Activated CD4-positive, alpha-beta T cell treated with anti-CD3 and anti-CD28 coated beads, Interleukin-2, amount 50 U/mL, for 1 hour (primary cell): ENCODE results near the gene DLG5.

Source experiments
- DNase-seq: peaks from one replicate; pipeline ENCODE4 v3.0.0-alpha.2; 2020

The DLG5 gene

DNA sequence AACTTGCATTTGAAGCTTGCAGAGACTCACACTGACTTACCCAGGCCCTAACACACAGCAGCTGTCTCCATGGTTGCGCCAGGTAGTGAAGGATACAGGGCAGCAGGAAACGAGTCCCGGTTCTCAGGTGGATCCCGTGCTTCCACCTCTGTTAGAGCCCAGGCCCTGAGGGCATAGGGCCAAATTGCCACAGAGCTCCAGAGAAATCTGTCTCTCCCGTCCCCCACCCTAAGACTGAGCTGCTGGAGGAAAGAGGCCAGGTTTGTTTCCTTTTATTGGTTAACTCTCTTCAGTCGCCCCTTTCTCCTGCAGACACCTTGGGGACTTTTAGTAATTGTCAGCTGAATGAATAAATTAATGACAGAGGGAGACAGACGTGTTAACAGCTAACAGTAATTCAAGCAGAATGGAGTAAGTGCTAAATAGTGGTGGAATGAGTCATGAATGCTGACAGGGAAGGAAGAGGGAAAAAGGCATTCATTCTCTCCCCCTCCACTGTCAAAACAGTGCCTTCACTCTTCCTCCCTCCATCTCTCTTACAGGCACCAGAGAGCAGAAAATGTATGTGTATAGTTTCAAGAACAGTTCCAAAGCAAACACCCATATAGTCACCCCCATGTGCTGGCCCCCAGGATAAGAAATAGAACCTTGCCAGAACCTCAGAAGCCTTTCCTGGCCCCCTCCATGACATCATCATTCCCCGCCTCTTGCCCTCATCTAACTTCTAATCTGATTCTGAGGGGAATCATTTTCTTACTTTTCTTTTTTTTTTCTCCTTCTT is 16.8 kb upstream of the DLG5 start:
- no peak for DNase-seq

DNA sequence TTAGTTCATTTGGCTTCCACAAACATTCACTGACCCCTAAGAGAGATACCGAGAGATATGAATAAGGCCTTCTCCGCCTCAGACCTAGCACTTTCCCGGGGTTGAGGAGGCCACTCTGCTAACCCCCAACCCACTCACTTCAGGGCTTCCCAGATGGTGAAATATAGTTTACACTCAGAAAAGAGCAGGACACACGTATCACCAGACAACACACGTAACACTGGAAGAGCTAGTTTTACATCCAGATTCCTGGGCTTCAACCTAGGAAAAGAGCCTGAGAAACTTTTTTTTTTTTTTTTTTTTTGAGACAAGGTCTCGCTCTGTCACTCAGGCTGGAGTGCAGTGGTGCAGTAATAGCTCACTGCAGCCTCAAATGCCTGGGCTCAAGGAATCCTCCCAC is 15.2 kb upstream of the DLG5 start:
- DNase-seq = no peak

DNA sequence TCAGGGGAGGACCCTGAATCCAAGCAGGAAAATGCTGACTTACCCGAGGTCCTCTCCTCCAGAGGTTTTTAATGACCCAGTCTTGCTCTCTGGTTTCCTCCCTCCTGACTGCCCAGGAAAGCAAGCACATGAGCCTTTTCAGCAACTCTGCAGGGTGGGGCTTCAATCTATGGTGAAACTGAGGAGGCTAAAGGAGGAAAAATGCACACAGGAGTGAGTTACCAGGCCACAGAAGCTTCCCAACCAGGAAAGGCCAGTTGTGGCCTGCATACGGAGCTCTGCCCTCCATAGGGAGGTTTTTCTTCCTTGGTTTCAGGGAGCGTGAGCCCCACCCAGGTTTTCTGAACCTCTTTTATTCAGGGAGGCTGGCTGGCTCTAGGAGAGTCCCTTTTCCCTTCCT is 14.1 kb upstream of the DLG5 start:
- DNase-seq = no peak

DNA sequence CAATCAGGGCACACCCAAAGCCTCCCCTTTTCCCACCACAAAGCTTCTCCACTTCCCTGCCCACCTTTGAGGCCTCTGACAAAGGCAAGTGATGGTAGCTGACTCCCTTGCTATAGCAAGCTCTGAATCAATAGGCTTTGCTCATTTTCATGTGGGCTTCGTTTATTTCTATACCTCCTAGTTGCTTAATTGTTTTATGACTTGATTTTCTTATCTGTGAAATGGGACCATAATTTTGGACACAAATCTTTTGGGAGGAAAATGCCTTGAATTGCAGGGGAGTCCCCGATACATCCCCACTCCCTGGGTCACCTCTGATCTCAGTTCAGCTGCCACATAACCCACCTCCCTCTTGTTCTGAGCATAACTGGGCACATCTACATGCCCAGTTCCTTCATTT is 13.7 kb upstream of the DLG5 start:
- no peak for DNase-seq

DNA sequence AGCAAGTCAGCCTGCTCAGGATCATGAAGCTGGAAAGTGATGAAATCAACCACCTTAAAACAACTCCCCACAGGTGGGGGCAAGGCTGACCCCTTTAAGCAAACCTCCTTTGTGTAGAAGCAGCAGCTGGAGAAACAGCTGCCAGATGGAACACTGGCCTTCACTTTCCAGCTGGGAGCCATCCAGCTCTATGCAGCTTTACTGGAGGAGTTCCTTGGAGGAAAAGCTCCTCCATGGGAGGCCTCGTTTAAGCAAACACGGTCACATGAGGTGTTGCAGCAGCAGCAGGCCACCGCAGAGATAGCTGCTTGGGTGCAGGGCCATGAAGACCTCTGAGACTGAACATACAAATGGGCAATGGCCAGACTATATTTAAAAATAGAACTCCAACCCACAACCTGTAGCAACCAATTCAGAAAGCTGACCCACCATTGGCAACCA is 13.0 kb upstream of the DLG5 start:
- no peak for DNase-seq

DNA sequence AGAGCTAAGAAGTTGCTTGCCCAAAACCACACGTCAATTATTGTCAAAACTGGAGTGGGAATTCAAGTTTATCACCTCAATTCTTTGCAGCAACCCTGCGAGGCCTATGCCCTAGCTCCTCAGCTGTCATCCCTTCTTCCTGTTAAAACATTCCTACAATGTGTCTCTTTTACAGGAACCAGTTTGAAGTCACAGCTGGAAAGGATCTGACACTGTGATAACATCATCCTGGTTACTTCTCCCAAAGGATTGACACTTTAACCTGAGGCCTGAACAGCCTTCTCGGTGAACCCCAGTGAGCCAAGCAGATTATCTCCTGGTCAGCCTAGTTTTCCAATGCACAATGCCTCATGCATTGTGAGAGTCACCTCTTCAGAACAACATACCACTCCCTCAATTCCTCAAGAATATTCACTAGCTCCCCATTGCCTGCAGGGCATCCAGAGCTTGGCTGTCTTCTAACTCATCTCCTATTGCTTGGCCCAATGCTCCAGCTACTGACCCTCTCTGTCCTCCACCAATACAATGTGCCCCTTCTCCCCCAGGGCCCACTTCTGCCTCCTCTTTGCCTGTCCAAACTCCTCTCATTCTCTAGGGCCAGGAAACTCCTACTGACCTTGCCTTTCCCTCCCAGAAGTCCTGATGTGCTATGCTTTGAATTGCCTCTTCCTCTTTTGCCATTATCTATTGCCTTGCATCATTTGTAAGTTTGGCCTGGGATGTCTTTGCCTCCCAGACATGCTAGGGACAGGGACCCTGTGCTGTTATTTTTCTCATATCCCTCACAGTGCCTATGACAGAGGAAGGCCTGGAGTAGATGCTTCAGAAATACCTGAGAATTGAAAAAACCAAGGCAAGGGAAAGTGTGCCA is 10.4 kb upstream of the DLG5 start:
- no peak for DNase-seq

DNA sequence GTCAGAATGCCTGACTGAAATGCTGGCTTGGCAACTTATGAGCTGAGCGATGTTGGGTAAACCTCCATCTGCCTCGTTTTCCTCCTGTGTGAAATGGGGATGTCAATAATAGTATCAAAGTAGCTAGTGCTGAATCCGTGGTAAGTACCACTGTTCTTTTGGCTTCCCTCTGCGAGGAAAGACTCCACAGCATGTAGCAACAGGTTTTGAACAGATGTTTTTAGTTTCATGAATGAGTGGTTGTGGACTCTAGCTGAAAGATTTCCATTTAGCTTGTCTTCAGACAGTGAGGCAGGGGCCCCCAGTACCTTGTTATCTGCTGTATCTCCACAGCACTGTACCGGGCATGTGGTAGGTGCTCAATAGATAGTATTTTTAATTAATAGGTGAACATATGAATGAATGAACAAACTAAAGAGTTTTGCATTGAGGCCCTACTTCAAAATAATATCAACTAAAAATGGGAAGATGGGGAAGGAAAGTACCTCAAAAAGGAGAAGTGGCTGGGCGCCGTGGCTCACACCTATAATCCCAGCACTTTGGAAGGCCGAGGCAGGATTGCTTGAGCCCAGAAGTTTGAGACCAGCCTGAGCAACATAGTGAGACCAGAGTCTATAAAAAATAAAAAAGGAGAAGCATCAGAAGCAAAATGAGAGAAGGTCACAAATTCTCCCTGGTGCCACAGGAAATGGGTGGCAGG is 5.6 kb upstream of the DLG5 start:
- DNase-seq = no peak

DNA sequence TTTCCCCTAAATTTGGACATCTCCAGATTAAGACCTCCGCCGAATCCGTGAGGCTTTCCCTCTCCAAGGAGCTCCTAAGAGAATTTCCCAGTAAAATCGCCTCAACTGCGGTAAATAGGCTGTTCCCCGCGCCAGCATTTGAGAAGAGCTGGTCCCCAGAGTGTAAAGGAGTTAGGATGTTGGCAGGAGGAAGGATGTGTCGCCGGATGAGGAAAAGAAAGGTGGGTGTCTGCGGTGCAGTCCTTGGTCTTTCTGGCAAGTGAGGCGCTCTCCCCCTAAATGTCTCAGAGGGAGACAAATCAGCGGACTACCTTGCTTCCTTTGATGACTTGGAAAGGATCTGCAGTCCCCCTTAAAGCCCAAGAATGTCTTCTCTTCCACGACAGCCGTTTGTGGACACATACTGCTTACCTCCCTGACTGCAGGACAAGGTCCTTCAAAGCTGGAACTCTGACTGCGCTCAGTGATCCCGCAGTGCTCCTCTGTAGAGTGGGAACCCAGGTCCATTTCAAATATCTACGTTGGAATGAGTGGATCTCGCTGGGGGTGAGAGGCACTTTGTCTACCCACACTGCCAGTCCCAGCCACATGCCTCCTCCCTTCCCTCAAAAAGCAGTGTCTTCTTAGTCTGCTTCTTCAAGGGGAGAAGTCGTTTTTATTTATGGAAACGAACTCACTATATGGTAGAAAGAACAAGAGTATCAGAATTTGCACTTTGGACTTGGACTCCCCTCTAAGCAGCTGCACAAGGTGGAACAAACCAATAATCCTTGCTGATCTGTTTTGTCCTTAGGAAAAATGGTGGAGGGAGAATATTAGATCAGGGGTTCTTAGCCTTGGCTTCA is 1.1 kb upstream of the DLG5 start:
- no peak for DNase-seq

DNA sequence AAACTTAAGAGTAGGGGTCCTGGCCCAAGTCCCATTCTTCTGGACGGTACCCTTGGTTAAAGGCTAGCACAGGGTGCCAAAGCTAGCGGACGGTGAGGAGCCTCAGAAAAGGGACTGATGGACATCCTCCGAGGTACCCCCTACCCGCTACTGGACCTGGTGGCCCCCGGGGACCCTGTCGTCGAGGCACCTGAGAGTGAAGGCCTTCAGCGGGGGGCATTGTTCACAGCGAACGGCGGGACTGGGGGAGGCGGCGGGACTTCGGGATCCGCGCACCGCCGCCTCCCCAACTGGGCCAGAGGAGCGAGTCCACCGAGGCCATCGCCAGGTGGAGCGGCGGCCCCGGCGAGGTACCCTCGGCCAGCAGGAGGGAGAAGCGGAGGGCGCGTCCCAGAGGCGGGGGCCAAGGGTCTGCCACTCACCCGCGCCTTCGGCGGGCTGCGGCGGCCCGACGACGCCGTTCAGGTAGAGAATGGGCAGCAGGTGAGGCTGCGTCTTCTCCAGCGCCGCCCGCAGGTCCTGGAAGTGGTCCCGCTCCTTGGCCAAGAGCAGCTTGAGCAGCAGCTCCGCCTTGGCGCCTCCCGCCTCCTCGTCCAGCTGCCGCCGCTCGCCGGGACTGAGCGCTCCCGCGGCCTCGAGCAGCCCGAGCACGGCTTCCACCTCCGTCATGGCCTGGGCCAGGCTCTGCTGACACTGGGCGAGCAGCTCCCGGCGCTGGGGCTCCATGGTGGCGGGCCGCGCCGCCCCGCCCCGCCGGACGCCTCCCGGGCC is 575 bp downstream of the DLG5 start:
- DNase-seq = no peak

DNA sequence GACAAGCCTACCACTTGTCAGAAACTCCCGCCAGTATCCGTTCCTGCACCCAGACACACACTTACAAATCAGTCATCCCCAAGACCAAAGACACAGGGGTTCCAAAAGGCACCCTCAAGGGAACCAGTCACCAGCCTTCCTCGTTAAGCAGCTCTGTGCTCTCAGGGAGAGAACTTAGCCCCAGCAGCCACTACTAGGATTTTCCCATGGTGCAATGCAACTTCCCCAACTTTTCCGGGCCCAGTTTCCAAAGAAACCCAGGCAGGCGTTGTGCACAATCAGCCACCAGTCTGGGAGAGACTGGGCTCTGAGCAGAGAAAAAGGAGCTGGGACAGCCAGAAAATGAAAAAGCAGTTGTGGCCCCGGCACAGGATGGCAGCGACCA is 1.2 kb downstream of the DLG5 start:
- DNase-seq = no peak

DNA sequence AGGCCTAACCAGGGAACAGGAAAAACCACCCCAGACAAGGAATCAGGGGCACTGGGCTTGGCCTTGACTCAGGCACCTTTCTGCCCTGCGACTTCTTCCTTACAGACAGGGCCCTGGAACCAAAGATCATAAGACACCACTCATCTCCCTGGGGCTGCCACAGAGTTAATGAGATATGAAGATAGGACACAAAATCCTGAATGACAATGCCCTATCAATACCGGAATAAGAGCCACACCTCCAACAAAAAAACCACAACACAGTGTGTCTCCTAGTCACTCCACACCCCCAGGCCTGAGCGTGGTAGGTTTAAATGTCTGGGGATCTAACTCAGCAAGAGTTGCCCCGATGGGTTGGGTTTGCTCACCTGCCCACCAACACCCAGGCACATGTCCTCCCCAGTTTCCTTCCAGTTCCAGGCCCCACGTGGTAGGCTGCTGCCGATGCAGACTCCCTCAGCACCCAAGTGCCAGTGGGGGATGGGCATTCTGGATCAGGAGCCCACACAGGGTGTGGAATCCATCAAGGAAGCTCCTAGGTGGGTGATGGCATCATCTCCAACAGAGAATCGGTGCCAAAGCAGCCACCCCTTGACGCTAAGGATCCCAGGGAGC is 3.9 kb downstream of the DLG5 start:
- no peak for DNase-seq

DNA sequence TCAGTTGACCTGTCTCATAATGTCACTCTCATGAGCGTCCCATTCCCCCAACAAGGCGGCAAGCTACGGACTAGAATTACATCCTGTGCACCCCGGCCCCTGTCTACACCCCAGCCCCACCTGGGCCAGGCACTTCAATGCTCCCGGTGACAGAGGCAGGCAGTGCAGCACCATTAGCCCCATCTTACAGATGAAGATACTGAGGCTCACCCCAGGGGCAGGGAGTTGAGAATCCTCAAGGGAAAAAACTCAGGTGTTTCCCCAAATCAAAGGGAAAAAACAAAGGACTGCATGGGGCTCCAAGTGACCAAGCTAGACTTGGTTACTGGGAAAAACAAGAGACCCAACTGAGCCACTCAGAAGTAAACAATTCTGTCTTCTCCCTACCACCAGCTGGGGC is 4.5 kb downstream of the DLG5 start:
- no peak for DNase-seq

DNA sequence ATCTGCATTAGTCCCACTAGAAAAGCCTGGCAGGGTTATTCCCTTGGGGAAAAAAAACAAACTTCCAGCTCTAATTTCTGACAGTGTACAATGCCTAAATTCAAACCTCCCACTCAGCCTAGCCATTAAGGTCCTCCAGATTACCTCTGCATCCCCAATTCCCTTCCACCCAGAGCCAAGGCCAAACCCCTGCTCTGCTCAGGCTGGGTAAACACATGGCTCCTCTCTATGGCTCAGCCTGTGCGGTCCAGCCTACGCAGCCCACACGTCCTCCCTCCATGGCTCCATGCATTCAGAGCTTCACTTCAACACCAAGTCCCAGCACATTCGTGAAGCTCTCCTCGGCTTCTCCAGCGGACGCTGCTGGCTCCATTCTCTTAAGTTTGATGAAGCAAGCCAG is 5.2 kb downstream of the DLG5 start:
- DNase-seq = no peak

DNA sequence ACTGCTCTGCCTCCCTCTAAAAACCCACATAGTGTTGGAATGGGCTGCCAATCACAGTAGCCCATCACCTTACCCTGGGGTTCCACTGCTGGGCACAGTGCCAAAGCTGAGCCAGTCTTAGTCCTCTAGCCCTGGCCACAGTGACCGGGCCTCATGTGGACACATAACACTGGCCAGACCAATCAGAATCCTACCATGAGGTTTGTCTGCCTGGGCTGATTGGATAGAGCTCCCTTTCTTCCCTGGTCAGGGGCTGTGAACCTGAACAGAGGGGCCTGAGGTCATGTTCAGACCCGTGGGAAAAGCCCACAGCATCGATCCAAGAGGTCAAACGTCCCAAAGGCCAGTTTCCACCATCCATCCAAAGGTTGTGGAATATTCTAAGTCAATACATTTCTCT is 6.1 kb downstream of the DLG5 start:
- no peak for DNase-seq

DNA sequence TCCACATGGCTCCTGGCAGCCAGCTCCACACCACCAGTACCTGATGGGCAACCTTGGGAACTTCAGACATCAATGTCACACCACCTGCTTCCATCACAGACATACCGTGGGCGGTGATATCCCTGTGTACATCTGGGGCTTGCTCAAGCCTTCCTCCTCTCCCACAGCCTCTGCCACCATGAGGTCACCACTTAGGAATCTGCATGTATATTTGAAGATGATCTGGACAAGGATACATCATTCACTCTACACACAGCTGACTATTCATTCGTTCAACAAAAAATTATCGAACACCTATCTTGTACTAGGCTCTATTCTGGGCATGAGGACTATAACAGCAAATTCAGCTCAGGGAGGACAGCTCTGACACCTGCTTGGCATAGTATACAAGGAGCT is 6.8 kb downstream of the DLG5 start:
- no peak for DNase-seq

DNA sequence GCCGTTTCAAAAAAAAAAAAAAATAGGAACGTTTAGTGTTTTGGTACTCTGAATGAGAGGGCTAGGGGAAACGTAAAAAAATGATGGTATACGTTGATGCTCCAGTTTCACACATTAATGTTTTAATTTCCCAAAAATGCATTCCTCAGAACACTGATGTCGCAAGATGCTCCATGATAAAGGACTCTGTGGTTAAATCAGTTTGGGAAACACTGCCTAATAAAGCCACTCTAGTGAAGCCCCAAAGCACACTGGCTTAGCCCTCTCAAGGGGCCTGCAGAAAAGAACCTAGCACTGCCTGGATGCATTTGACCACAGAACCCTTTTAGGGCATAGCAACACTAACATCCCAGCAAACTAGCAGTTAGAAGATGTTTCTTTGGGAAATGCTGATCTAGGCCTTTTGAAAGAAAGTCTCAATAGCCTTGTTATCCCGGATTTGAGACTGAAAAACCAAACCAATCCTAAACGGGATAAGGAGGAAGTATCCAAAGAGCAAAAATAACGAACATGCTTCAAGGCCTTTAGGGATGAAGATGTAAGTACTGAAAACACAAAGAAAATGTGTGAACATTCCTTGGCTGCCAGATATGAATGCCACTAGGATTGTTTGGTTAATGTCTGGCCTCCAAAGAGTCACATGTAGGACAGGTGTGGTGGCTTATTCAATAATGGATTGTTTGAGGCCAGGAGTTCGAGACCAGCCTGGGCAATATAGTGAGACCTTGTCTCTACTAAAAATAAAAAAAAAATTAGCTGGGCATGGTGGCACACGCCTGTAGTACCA is 11.0 kb downstream of the DLG5 start:
- DNase-seq = no peak

DNA sequence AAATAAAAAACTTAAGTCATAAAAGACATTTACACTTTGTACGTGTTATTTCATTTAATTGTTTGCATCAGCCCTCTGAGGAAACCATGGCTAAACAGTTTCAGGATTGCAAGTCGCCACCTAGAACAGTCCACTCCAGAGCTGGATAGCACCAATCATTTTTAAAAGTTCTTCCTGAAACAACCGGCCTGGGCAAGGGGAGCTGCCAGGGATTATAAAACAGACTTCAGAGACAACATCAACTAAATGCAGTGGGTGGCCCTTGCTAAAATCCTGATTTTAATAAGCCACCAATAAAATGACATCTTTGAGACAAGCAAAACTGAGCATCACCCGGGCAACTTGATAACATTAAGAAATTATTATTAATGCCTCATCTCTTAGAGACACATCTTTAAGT is 13.5 kb downstream of the DLG5 start:
- no peak for DNase-seq

DNA sequence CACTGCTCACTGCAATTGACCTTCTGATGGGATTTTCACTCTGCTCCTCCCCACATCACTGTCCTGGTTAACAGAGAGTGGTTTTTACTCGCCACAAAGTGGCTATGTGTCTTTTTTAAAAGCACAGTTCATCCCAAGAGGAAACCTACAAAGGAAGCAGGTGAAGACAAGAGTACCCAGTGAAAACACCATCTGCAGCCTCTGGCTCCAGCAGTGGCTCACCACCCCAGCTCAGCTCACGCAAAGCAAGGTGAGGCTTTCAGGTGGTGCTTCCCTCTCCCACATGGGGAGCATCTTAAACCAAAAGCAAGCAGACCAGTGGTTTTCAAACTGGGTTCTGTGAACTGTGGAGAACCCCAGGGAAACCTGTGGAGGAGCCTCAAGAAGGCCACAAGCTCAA is 14.0 kb downstream of the DLG5 start:
- DNase-seq = no peak

DNA sequence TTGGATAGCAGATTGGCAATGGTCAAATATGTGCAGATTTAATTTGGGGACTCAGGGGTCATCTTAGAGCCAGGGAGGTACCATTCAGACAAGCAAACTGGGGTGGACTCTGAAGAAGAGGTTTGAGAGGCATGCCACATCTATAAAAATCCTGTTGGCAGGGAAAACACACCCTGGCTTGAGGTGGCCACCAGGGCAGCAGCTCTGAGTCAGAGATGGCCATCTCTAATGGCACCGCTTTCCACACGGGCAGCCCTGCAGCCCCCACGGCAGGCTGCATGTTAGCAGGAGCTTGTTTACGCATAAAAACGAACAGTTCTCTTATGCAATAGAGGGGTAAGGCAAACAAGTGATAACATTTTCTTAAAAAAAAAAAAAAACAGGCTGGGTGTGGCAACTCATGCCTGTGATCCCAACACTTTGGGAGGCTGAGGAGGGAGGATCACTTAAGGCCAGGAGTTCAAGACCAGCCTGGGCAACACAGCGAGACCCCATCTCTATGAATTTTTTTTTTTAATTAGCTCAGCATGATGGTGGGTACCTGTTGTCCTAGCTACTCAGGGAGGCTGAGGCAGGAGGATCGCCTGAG is 14.9 kb downstream of the DLG5 start:
- no peak for DNase-seq

DNA sequence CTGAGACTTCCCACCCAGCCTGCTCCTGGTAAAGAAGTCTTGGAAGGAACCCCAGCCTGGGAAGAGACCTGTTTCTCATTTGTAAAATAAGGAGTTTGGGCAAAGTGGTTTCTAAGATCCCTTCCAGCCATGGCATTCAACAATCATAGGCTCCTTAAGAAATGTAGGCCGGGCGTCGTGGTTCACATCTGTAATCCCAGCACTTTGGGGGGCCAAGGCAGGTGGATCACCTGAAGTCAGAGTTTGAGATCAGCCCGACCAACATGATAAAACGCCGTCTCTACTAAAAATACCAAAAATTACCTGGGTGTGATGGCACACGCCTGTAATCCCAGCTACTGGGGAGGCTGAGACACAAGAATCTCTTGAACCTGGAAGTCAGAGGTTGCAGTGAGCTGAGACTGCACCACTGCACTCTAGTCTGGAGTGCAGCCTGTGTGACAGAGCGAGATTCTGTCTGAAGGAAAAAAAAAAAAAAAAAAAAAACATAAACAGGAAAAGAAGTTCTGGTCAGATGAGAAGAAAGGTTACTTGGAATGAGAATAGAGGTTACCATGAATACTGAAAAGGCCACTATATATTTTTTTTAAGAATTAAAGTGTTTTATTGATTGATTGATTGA is 15.9 kb downstream of the DLG5 start:
- DNase-seq = no peak
